GM10248 (cell line): ENCODE data around the gene CLIC6.

Source experiments
- CTCF ChIA-PET: fragments of 300-600 bp; sonication (Branson Sonifier 250); formaldehyde crosslinking; extraction: SDS; loops from one replicate; lab custom pipeline; 2021; ENCODE audit warnings: antibody characterized with exemption; lab: Yijun Ruan, JAX
- POLR2A ChIA-PET: fragments of 350-650 bp; sonication (Branson Sonifier 250); formaldehyde crosslinking; extraction: SDS; loops from one replicate; lab custom pipeline; 2020; ENCODE audit warnings: antibody characterized with exemption; lab: Yijun Ruan, JAX
- DNase-seq: peaks from one replicate; pipeline ENCODE4 v3.0.0; 2012; ENCODE audit errors: extremely low spot score
- CTCF ChIP-seq: IDR thresholded peaks from 2 replicates; pipeline ENCODE4 v1.5.1; 2012; ENCODE audit warnings: mild to moderate bottlenecking, low read depth; ENCODE audit errors: extremely low read depth, missing control alignments, control extremely low read depth

The CLIC6 gene

GRCh38 chr21:34670220-34670961, 1.6 kb downstream of the CLIC6 start:
- TF ChIP-seq CTCF = peak; percentile 10
- ChIA-PET POLR2A (interaction anchor here (1.4 kb wide), 1 partner anchor 29 kb away, joined by 3 read pairs; no protein-coding TSS in a partner anchor), CTCF (interaction anchor here (0.7 to 1.9 kb wide), 6 partner anchors 17 to 160 kb away, joined by 3 to 5 read pairs (median 4); no protein-coding TSS in a partner anchor)
- DNase-seq = peak; percentile 59

GRCh38 chr21:34670962-34671348, 2.2 kb downstream of the CLIC6 start:
- peak; percentile 34 for DNase-seq
- TF ChIP-seq CTCF = peak; percentile 13
- POLR2A ChIA-PET = interaction anchor here (1.4 kb wide), 1 partner anchor 30 kb away, joined by 3 read pairs; no protein-coding TSS in a partner anchor
- CTCF ChIA-PET = interaction anchor here (0.6 to 1.9 kb wide), 8 partner anchors 16 to 160 kb away, joined by 3 to 6 read pairs (median 4); no protein-coding TSS in a partner anchor

GRCh38 chr21:34671462-34671861, 2.7 kb downstream of the CLIC6 start:
- no peak for TF ChIP-seq CTCF
- POLR2A ChIA-PET = interaction anchor here (1.4 kb wide), 1 partner anchor 30 kb away, joined by 3 read pairs; no protein-coding TSS in a partner anchor

GRCh38 chr21:34671891-34672290, 3.1 kb downstream of the CLIC6 start:
- ChIA-PET POLR2A (interaction anchor here (1.4 kb wide), 1 partner anchor 31 kb away, joined by 3 read pairs; no protein-coding TSS in a partner anchor), CTCF (interaction anchor here (1.0 to 2.0 kb wide), 6 partner anchors 16 to 161 kb away, joined by 3 to 9 read pairs (median 4); no protein-coding TSS in a partner anchor)
- TF ChIP-seq CTCF = no peak
- DNase-seq = no peak

More at GRCh38 chr21:34671462-34671861, 2.7 kb downstream of the CLIC6 start:
- DNase-seq = no peak
- CTCF ChIA-PET = interaction anchor here (0.6 to 2.0 kb wide), 8 partner anchors 17 to 161 kb away, joined by 3 to 9 read pairs (median 4); no protein-coding TSS in a partner anchor

GRCh38 chr21:34673006-34673405, 4.2 kb downstream of the CLIC6 start:
- TF ChIP-seq CTCF = no peak
- POLR2A ChIA-PET = no interaction called here
- CTCF ChIA-PET = interaction anchor here (2.0 kb wide), 1 partner anchor 20 kb away, joined by 9 read pairs; no protein-coding TSS in a partner anchor
- DNase-seq = no peak

- CTCF ChIA-PET = interaction anchor here (0.9 to 2.7 kb wide), 4 partner anchors 11 to 307 kb away, joined by 3 to 13 read pairs (median 4); no protein-coding TSS in a partner anchor
- POLR2A ChIA-PET = no interaction called here
- DNase-seq = no peak
- TF ChIP-seq CTCF = no peak
Measured at GRCh38 chr21:34674468-34674867, 5.7 kb downstream of the CLIC6 start.
